ENCODE measurements around the gene NPIPB8. TPM values are rescaled to one million over a fixed set of nuclear protein-coding genes. Genes with fewer than 3 reads are reported as not detected.

The NPIPB8 gene
- polyA plus RNA-seq, 1 donor from 2014 or later = not detected

GRCh38 chr16:28592511-28592910 lies 45.4 kb upstream of the NPIPB8 start:
- H3K4me2 ChIP-seq (ENCODE audit: low read length) = no peak overlapping the region

GRCh38 chr16:28592979-28593553 lies 44.8 kb upstream of the NPIPB8 start:
- H3K4me3 ChIP-seq (ENCODE audit: low read length) = no peak overlapping the region
- no peak overlapping the region for H2AFZ ChIP-seq (ENCODE audit: low read depth, low read length)
- no peaks in the 10 kb centered on the region for H3K36me3 ChIP-seq (ENCODE audit: insufficient read depth, low read length)
- H4K20me1 ChIP-seq (ENCODE audit: insufficient read depth) = no peaks in the 10 kb centered on the region
- H3K9me3 ChIP-seq (ENCODE audit: low read length) = no peaks in the 10 kb centered on the region
- H3K4me2 ChIP-seq (ENCODE audit: low read length) = no peak overlapping the region
- no peaks in the 10 kb centered on the region for H3K9me2 ChIP-seq (ENCODE audit: insufficient read depth, low read length)
- H3K9ac ChIP-seq (ENCODE audit: low read length) = no peak overlapping the region
- no peaks in the 10 kb centered on the region for H3K27me3 ChIP-seq (ENCODE audit: insufficient read depth, low read depth, low read length)
- H3K79me2 ChIP-seq (replicated peaks; ENCODE audit: insufficient read depth, low read length) = no peaks in the 10 kb centered on the region
- H3K27ac ChIP-seq (ENCODE audit: low read length) = no peak overlapping the region
- no peaks in the 10 kb centered on the region for H3F3A ChIP-seq (ENCODE audit: insufficient read depth, low read length, poor library complexity, severe bottlenecking)
- TF ChIP-seq EP300 (conservative IDR thresholded peaks at IDR 0.05; ENCODE audit: poor library complexity, severe bottlenecking) (no peak), EZH2 (IDR thresholded peaks at IDR 0.05; ENCODE audit: borderline replicate concordance, insufficient read depth, low read length, poor library complexity, severe bottlenecking) (no peak), SMC3 (conservative IDR thresholded peaks at IDR 0.05; ENCODE audit: poor library complexity) (no peak), RAD21 (conservative IDR thresholded peaks at IDR 0.05) (no peak), TAF1 (IDR thresholded peaks at IDR 0.05; ENCODE audit: low read depth) (no peak), MXI1 (conservative IDR thresholded peaks at IDR 0.05; ENCODE audit: poor library complexity, severe bottlenecking) (no peak), POLR2AphosphoS5 (IDR thresholded peaks at IDR 0.05) (no peak), REST (IDR thresholded peaks at IDR 0.05; ENCODE audit: borderline replicate concordance) (no peak)

More at GRCh38 chr16:28592511-28592910, 45.4 kb upstream of the NPIPB8 start:
- Histone ChIP-seq H3K4me3 (ENCODE audit: low read length) (no peak overlapping the region), H3F3A (ENCODE audit: insufficient read depth, low read length, poor library complexity, severe bottlenecking) (no peaks in the 10 kb centered on the region), H3K9me3 (ENCODE audit: low read length) (no peaks in the 10 kb centered on the region), H3K9ac (ENCODE audit: low read length) (no peak overlapping the region), H3K9me2 (ENCODE audit: insufficient read depth, low read length) (no peaks in the 10 kb centered on the region), H4K20me1 (ENCODE audit: insufficient read depth) (no peaks in the 10 kb centered on the region), H3K36me3 (ENCODE audit: insufficient read depth, low read length) (no peaks in the 10 kb centered on the region), H3K27me3 (ENCODE audit: insufficient read depth, low read depth, low read length) (no peaks in the 10 kb centered on the region), H3K27ac (ENCODE audit: low read length) (no peak overlapping the region), H2AFZ (ENCODE audit: low read depth, low read length) (no peak overlapping the region), H3K79me2 (replicated peaks; ENCODE audit: insufficient read depth, low read length) (no peaks in the 10 kb centered on the region)
- no peak for TF ChIP-seq EP300 (conservative IDR thresholded peaks at IDR 0.05; ENCODE audit: poor library complexity, severe bottlenecking)
- TF ChIP-seq RAD21 (conservative IDR thresholded peaks at IDR 0.05) = no peak
- TF ChIP-seq POLR2AphosphoS5 (IDR thresholded peaks at IDR 0.05) = no peak
- TF ChIP-seq CTCF (IDR thresholded peaks at IDR 0.05; ENCODE audit: poor library complexity, severe bottlenecking) = no peak
- TF ChIP-seq EZH2 (IDR thresholded peaks at IDR 0.05; ENCODE audit: borderline replicate concordance, insufficient read depth, low read length, poor library complexity, severe bottlenecking) = no peak
- TF ChIP-seq SMC3 (conservative IDR thresholded peaks at IDR 0.05; ENCODE audit: poor library complexity) = no peak
- TF ChIP-seq TAF1 (IDR thresholded peaks at IDR 0.05; ENCODE audit: low read depth) = no peak
- TF ChIP-seq REST (IDR thresholded peaks at IDR 0.05; ENCODE audit: borderline replicate concordance) = no peak
- no peak for TF ChIP-seq MXI1 (conservative IDR thresholded peaks at IDR 0.05; ENCODE audit: poor library complexity, severe bottlenecking)
